Heart left ventricle (tissue), 13 donors: ENCODE results near the gene TMEM80.

Source experiments
- POLR2A ChIP-seq, 2 donors: fragments of 450-650 bp; IDR thresholded peaks; one replicate each; pipeline ENCODE4 v1.6.1; 2017; ENCODE audit warnings: antibody characterized with exemption in 2 of 2, mild to moderate bottlenecking in 2 of 2, moderate library complexity in 2 of 2
- TF ChIP-seq, protein P1 (sequence below), 12 donors: fragments of 200-600 bp; sonication (generic) in 4 of 12; IDR thresholded peaks; one replicate each; pipeline versions ENCODE4 v1.5.0 to v1.8.0; 2018 to 2022; ENCODE audit warnings: antibody characterized with exemption in 12 of 12, mild to moderate bottlenecking in 5 of 12
- donor health status: ischemic (EF 13 %, LVEDD 7.1; RV severe dilation, severe dysfunction).
- donor health status: DM: no; HTN: yes; CAD: no.
- donor health status: DM: no; HTN: no; CAD: no.
- donor health status: ischemic (EF 25% LVEDD 6.9; RV normal size, moderate dysfunction).
- donor health status: ischemic (EF 25% LVEDD 5.7; RV mildly dilated, moderate dysfunction).
- donor health status: ischemic (EF 35%, LVEDD 5.7; RV mildly dilated, moderate dysfunction).
- donor health status: nonischemic (EF 11% LVEDD 7.7; RV severe dilation, severe dysfunction).
- donor health status: DM: yes; HTN: yes; CAD: no.
- donor health status: PGD.
- donor health status: ischemic (EF 29% LVEDD 5.4; RV normal size, mild dysfunction).
- donor health status: nonischemic (EF 23%, LVEDD 6.1; RV moderate dilation, normal function).

DNA sequence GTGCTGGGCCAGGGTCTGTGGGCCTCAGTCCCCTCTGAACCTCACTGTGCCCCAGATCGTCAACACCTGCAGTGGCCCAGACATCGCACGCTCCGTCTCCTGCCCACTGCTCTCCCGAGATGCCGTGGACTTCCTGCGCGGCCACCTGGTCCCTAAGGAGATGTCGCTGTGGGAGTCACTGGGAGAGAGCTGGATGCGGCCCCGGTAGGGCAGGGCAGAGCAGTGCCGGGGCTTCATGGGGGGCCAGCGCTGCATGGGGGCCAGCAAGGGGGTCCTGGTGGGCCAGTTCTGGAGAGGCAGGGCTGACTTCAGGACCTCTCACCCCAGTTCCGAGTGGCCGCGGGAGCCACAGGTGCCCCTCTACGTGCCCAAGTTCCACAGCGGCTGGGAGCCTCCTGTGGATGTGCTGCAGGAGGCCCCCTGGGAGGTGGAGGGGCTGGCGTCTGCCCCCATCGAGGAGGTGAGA lies 26.8 kb downstream of the TMEM80 start:
- TF ChIP-seq, protein P1, sequence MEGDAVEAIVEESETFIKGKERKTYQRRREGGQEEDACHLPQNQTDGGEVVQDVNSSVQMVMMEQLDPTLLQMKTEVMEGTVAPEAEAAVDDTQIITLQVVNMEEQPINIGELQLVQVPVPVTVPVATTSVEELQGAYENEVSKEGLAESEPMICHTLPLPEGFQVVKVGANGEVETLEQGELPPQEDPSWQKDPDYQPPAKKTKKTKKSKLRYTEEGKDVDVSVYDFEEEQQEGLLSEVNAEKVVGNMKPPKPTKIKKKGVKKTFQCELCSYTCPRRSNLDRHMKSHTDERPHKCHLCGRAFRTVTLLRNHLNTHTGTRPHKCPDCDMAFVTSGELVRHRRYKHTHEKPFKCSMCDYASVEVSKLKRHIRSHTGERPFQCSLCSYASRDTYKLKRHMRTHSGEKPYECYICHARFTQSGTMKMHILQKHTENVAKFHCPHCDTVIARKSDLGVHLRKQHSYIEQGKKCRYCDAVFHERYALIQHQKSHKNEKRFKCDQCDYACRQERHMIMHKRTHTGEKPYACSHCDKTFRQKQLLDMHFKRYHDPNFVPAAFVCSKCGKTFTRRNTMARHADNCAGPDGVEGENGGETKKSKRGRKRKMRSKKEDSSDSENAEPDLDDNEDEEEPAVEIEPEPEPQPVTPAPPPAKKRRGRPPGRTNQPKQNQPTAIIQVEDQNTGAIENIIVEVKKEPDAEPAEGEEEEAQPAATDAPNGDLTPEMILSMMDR (IDR thresholded peaks at IDR 0.05): no peak
- no peak for TF ChIP-seq POLR2A (IDR thresholded peaks at IDR 0.05)
